Measurements from ENCODE around the gene TMEM106C. TPM values are rescaled to one million over a fixed set of nuclear protein-coding genes. Genes with fewer than 3 reads are reported as not detected.

TMEM106C gene
- total RNA-seq, 1 experiment from 2014 or later: 281 TPM

DNA sequence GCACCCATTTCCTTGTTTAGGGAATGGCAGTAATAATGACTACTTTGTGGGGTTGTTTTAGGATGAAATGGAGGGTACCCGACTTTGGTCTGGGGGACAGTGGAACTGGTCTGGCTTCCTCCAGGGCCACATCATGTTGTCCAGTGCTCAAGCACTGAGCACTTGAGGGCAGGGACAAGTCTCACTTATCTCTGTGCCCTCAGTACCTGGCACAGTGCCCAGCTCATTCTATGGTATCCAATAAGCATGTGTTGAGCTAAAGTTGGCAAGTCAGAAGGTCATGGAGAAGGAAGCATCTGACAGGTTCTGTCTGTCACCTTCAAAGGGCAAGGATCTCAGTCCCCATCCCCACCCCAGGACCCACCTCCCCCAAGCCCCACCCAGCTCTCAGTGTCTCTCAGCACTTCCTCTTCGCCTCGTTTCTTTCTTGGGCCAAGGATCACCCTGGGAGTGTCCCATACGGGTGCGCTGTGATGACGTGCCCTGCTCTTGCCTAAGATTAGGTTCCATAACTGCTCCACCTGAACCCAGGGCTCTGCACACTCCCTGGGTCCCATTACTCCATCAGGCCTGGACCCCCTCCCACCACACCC lies 24.3 kb upstream of the TMEM106C start:
- BruUV-seq (replicated peaks): no TSS peak
- no peak overlapping the region for H3K4me3 ChIP-seq (ENCODE audit: low read depth, low read length)
- no peaks in the 10 kb centered on the region for H3K27me3 ChIP-seq (replicated peaks; ENCODE audit: control insufficient read depth, insufficient read depth, low read length)
- no peak for DNase-seq
- peaks cover 13% of the 10 kb centered on the region for H3K4me1 Mint-ChIP-seq (ENCODE audit: low read depth, unreplicated experiment)
- H3K27me3 Mint-ChIP-seq (ENCODE audit: insufficient read depth, unreplicated experiment): no peaks in the 10 kb centered on the region
- no peak overlapping the region for H3K27ac Mint-ChIP-seq (ENCODE audit: unreplicated experiment)
- CTCF ChIA-PET: interaction anchor here (1.8 kb wide), 1 partner anchor 33 kb away, joined by 4 read pairs; no protein-coding TSS in a partner anchor
- H3K4me3 Mint-ChIP-seq (ENCODE audit: unreplicated experiment): no peak overlapping the region
- POLR2A ChIA-PET: no interaction called here
- no peaks in the 10 kb centered on the region for H3K9me3 Mint-ChIP-seq (ENCODE audit: unreplicated experiment)
- H3K4me1 ChIP-seq: peaks cover 6% of the 10 kb centered on the region; the same call in 1 of the 2 replicates
- H3K9me3 ChIP-seq: no peaks in the 10 kb centered on the region
- TF ChIP-seq CTCF (IDR thresholded peaks at IDR 0.05; ENCODE audit: insufficient read depth in 1 of 2, low read depth in 1 of 2, low read length in 1 of 2, severe bottlenecking in 1 of 2, unreplicated experiment in 1 of 2): no peak
- no peaks in the 10 kb centered on the region for H3K36me3 ChIP-seq (ENCODE audit: control insufficient read depth, insufficient read depth, low read length)
- H3K36me3 Mint-ChIP-seq (ENCODE audit: insufficient read depth, unreplicated experiment): no peaks in the 10 kb centered on the region
- intact Hi-C loops (cut with micrococcal nuclease; ENCODE audit: unreplicated experiment): no loop called here

DNA sequence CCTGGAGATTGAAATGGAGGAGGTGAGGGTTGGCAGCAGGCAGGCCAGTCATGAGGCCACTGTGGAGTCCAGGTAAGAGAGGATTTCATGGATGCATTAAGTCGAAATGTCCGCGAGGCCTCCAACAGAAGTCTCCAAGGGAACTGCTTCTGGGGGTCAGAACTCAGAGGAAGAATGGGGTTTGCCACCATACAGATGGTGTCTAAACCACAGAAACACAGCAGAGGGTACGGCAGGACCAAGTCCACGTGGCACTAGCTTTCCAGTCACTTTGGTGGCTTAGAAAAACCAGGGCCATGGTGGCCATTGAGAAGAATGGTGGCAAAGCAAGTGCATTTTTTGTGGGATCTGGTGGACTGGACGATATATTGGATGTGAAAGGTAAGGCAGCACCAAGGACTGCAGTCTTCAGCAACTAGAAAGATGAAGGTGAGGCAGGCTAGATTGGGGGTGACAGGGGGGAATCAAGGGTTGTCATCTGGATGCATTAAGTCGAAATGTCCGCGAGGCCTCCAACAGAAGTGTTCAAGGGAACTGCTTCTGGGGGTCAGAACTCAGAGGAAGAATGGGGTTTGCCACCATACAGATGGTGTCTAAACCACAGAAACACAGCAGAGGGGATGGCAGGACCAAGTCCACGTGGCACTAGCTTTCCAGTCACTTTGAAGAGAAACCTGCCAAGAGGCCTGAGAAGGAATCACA lies 22.5 kb upstream of the TMEM106C start:
- H3K4me1 ChIP-seq: no peaks in the 10 kb centered on the region; the same call in 1 of the 2 replicates
- no peak overlapping the region for H3K4me3 Mint-ChIP-seq (ENCODE audit: unreplicated experiment)
- H3K27me3 Mint-ChIP-seq (ENCODE audit: insufficient read depth, unreplicated experiment): no peaks in the 10 kb centered on the region
- no peaks in the 10 kb centered on the region for H3K9me3 Mint-ChIP-seq (ENCODE audit: unreplicated experiment)
- H3K27me3 ChIP-seq (replicated peaks; ENCODE audit: control insufficient read depth, insufficient read depth, low read length): no peaks in the 10 kb centered on the region
- H3K9me3 ChIP-seq: no peaks in the 10 kb centered on the region
- CTCF ChIA-PET: interaction anchor here (1.0 kb wide), 1 partner anchor 36 kb away, joined by 3 read pairs; the partner anchor contains the start of gene VDR
- H3K4me3 ChIP-seq (ENCODE audit: low read depth, low read length): no peak overlapping the region
- H3K36me3 Mint-ChIP-seq (ENCODE audit: insufficient read depth, unreplicated experiment): no peaks in the 10 kb centered on the region
- no peak for DNase-seq
- peak overlapping the region; percentile 40 for H3K27ac Mint-ChIP-seq (ENCODE audit: unreplicated experiment)
- no peak for TF ChIP-seq CTCF (IDR thresholded peaks at IDR 0.05; ENCODE audit: insufficient read depth in 1 of 2, low read depth in 1 of 2, low read length in 1 of 2, severe bottlenecking in 1 of 2, unreplicated experiment in 1 of 2)
- intact Hi-C loops (cut with micrococcal nuclease; ENCODE audit: unreplicated experiment): no loop called here
- POLR2A ChIA-PET: no interaction called here
- H3K4me1 Mint-ChIP-seq (ENCODE audit: low read depth, unreplicated experiment): peaks cover 13% of the 10 kb centered on the region
- H3K36me3 ChIP-seq (ENCODE audit: control insufficient read depth, insufficient read depth, low read length): no peaks in the 10 kb centered on the region
- no TSS peak for BruUV-seq (replicated peaks)

- H3K4me1 Mint-ChIP-seq (ENCODE audit: low read depth, unreplicated experiment): peaks cover 8% of the 10 kb centered on the region
- H3K36me3 ChIP-seq (ENCODE audit: control insufficient read depth, insufficient read depth, low read length): no peaks in the 10 kb centered on the region
- BruUV-seq (replicated peaks): no TSS peak
- POLR2A ChIA-PET: no interaction called here
- H3K27me3 ChIP-seq (replicated peaks; ENCODE audit: control insufficient read depth, insufficient read depth, low read length): no peaks in the 10 kb centered on the region
- no peaks in the 10 kb centered on the region for H3K27me3 Mint-ChIP-seq (ENCODE audit: insufficient read depth, unreplicated experiment)
- no peak overlapping the region for H3K4me3 ChIP-seq (ENCODE audit: low read depth, low read length)
- H3K4me1 ChIP-seq: no peaks in the 10 kb centered on the region; the same call in 1 of the 2 replicates
- intact Hi-C loops (cut with micrococcal nuclease; ENCODE audit: unreplicated experiment): no loop called here
- no peak overlapping the region for H3K4me3 Mint-ChIP-seq (ENCODE audit: unreplicated experiment)
- TF ChIP-seq CTCF (IDR thresholded peaks at IDR 0.05; ENCODE audit: insufficient read depth in 1 of 2, low read depth in 1 of 2, low read length in 1 of 2, severe bottlenecking in 1 of 2, unreplicated experiment in 1 of 2): no peak
- DNase-seq: no peak
- CTCF ChIA-PET: no interaction called here
- H3K9me3 ChIP-seq: no peaks in the 10 kb centered on the region
- no peaks in the 10 kb centered on the region for H3K9me3 Mint-ChIP-seq (ENCODE audit: unreplicated experiment)
- H3K36me3 Mint-ChIP-seq (ENCODE audit: insufficient read depth, unreplicated experiment): no peaks in the 10 kb centered on the region
- peak overlapping the region; percentile 40 for H3K27ac Mint-ChIP-seq (ENCODE audit: unreplicated experiment)
Measured at GRCh38 chr12:47941475-47941780, 22.0 kb upstream of the TMEM106C start.
